Stimulated activated CD4-positive, alpha-beta T cell treated with anti-CD3 and anti-CD28 coated beads, Interleukin-15, amount 100 ng/mL, for 48 hours (primary cell): ENCODE measurements around the gene S100A7A.
A peak's percentile ranks its signal among the peaks of the same experiment; 100 is the strongest.
"Not testable (repeated sequence)": the region's sequence is repeated elsewhere in the genome, so short reads cannot be mapped to it uniquely, and the experiment has no call there.

Experiments used
- DNase-seq, 2 donors: peaks; one replicate each; pipeline ENCODE4 v3.0.0-alpha.2; 2020; ENCODE audit warnings: low read depth in 2 of 2

The S100A7A gene

GRCh38 chr1:153459655-153460054 lies 43.3 kb downstream of the S100A7A start:
- DNase-seq: no peak

GRCh38 chr1:153460551-153460950 lies 44.2 kb downstream of the S100A7A start, which contains the start of gene S100A7:
TSS of gene S100A7 (minus strand) at chr1:153460651. CDS start at chr1:153459013, 1,638 bp downstream.
- DNase-seq: no peak

GRCh38 chr1:153462741-153463140 lies 46.4 kb downstream of the S100A7A start:
- DNase-seq: not testable (repeated sequence)

GRCh38 chr1:153465811-153466636 lies 49.7 kb downstream of the S100A7A start:
- peak; percentile 35 to 62 for DNase-seq

GRCh38 chr1:153466908-153467307 lies 50.6 kb downstream of the S100A7A start:
- no peak for DNase-seq

- DNase-seq: no peak
Observed at GRCh38 chr1:153470707-153471106, 54.4 kb downstream of the S100A7A start.
